Measurements from ENCODE around the gene FMNL2.

The FMNL2 gene

GRCh38 chr2:152466041-152466440 is 131.1 kb downstream of the FMNL2 start:
- H3K4me3 ChIP-seq (replicated peaks; ENCODE audit: low read depth, low read length): no peak overlapping the region
- DNase-seq (ENCODE audit: low read depth): peak; percentile 59
- TF ChIP-seq CTCF (IDR thresholded peaks at IDR 0.05; ENCODE audit: low read length, missing control alignments): no peak

- no peak for TF ChIP-seq CTCF (IDR thresholded peaks at IDR 0.05; ENCODE audit: low read length, missing control alignments)
- peak; percentile 72 for DNase-seq (ENCODE audit: low read depth)
- no peak overlapping the region for H3K4me3 ChIP-seq (replicated peaks; ENCODE audit: low read depth, low read length)
Measured at GRCh38 chr2:152466980-152467676, 132.2 kb downstream of the FMNL2 start.

GRCh38 chr2:152467677-152468410 is 132.9 kb downstream of the FMNL2 start:
- TF ChIP-seq CTCF (IDR thresholded peaks at IDR 0.05; ENCODE audit: low read length, missing control alignments): no peak
- no peak for DNase-seq (ENCODE audit: low read depth)
- no peak overlapping the region for H3K4me3 ChIP-seq (replicated peaks; ENCODE audit: low read depth, low read length)

- TF ChIP-seq CTCF (IDR thresholded peaks at IDR 0.05; ENCODE audit: low read length, missing control alignments): no peak
- H3K4me3 ChIP-seq (replicated peaks; ENCODE audit: low read depth, low read length): peak overlapping the region; percentile 3
- DNase-seq (ENCODE audit: low read depth): peak; percentile 45
Measured at GRCh38 chr2:152468899-152469692, 134.1 kb downstream of the FMNL2 start.

- no peak for DNase-seq (ENCODE audit: low read depth)
- H3K4me3 ChIP-seq (replicated peaks; ENCODE audit: low read depth, low read length): no peak overlapping the region
- no peak for TF ChIP-seq CTCF (IDR thresholded peaks at IDR 0.05; ENCODE audit: low read length, missing control alignments)
Measured at GRCh38 chr2:152470861-152471854, 136.2 kb downstream of the FMNL2 start.

- TF ChIP-seq CTCF (IDR thresholded peaks at IDR 0.05; ENCODE audit: low read length, missing control alignments): no peak
- H3K4me3 ChIP-seq (replicated peaks; ENCODE audit: low read depth, low read length): no peak overlapping the region
- DNase-seq (ENCODE audit: low read depth): no peak
Measured at GRCh38 chr2:152472481-152472887, 137.5 kb downstream of the FMNL2 start.

All from fibroblast of pulmonary artery (primary cell).